Bronchial epithelial cell (primary cell): Measurements from ENCODE around the gene MYO1B. TPM values are rescaled to one million over a fixed set of nuclear protein-coding genes. Genes with fewer than 3 reads are reported as not detected.

ENCODE experiments used
- DNase-seq: peaks from one replicate; pipeline ENCODE4 v3.0.0-alpha.2; 2010; ENCODE audit warnings: low read depth
- FAIRE-seq: peaks from 2 replicates; lab custom pipeline; 2011; peaks lifted over from hg19 to GRCh38; lab: Jason Lieb, UNC
- H3K27me3 ChIP-seq: 2 replicates; pipeline ENCODE4 v1.5.1; 2011; ENCODE audit warnings: low read length; ENCODE audit not compliant: control insufficient read depth, insufficient read depth
- H3K36me3 ChIP-seq: 2 replicates; pipeline ENCODE4 v1.5.1; 2011; ENCODE audit warnings: low read length; ENCODE audit not compliant: control insufficient read depth, insufficient read depth
- H3K4me3 ChIP-seq: 2 replicates; pipeline ENCODE4 v1.5.1; 2011; ENCODE audit warnings: mild to moderate bottlenecking, low read depth, low read length, control low read depth
- CTCF ChIP-seq: IDR thresholded peaks from 2 replicates; pipeline ENCODE4 v1.5.1; 2011; ENCODE audit warnings: mild to moderate bottlenecking, moderate library complexity, low read length, control low read depth, inconsistent platforms; ENCODE audit not compliant: insufficient read depth, severe bottlenecking
- total RNA-seq: library from RNA; depleted of rRNA; stranded (reverse); fragments of >200 nt; gene quantifications from 2 replicates; pipeline ENCODE4 v1.2.1, GENCODE V29; 2014

The MYO1B gene
- total RNA-seq, 1 donor from 2014 or later = 247 TPM

GRCh38 chr2:191410646-191411436 is 165.6 kb downstream of the MYO1B start:
- FAIRE-seq (no peak), DNase-seq (no peak)
- TF ChIP-seq CTCF = no peak
- Histone ChIP-seq H3K27me3 (no peaks in the 10 kb centered on the region), H3K4me3 (no peak overlapping the region), H3K36me3 (peaks cover 28% of the 10 kb centered on the region)

- no peak for TF ChIP-seq CTCF
- no peak for FAIRE-seq
These were observed 166.3 kb downstream of the MYO1B start for GRCh38 chr2:191411472-191411871.

GRCh38 chr2:191412353-191412752 is 167.1 kb downstream of the MYO1B start:
- Histone ChIP-seq H3K36me3 (peaks cover 30% of the 10 kb centered on the region), H3K4me3 (no peak overlapping the region), H3K27me3 (no peaks in the 10 kb centered on the region)
- FAIRE-seq (no peak), DNase-seq (no peak)
- TF ChIP-seq CTCF = no peak

More at GRCh38 chr2:191411472-191411871, 166.3 kb downstream of the MYO1B start:
- DNase-seq = no peak
- peaks cover 31% of the 10 kb centered on the region for H3K36me3 ChIP-seq
- H3K4me3 ChIP-seq = no peak overlapping the region
- no peaks in the 10 kb centered on the region for H3K27me3 ChIP-seq

- DNase-seq (no peak), FAIRE-seq (no peak)
- peaks cover 21% of the 10 kb centered on the region for H3K36me3 ChIP-seq
These were observed 169.9 kb downstream of the MYO1B start for GRCh38 chr2:191415101-191415500.

GRCh38 chr2:191415858-191416257 is 170.7 kb downstream of the MYO1B start:
- peaks cover 18% of the 10 kb centered on the region for H3K36me3 ChIP-seq
- DNase-seq = no peak
- H3K27me3 ChIP-seq = no peaks in the 10 kb centered on the region
- FAIRE-seq = no peak
- no peak overlapping the region for H3K4me3 ChIP-seq
- no peak for TF ChIP-seq CTCF

More at GRCh38 chr2:191415101-191415500, 169.9 kb downstream of the MYO1B start:
- H3K4me3 ChIP-seq = no peak overlapping the region
- H3K27me3 ChIP-seq = no peaks in the 10 kb centered on the region
- no peak for TF ChIP-seq CTCF
